ENCODE measurements around the gene CSMD2.

The CSMD2 gene

GRCh38 chr1:33562563-33562962 is 602.5 kb downstream of the CSMD2 start:
- H3K4me3 ChIP-seq (ENCODE audit: extremely low read depth, insufficient read depth, low read length, poor library complexity, severe bottlenecking): no peak overlapping the region
- H3K27ac ChIP-seq (ENCODE audit: low read depth, low read length, severe bottlenecking): no peak overlapping the region
- 67 to 97% methylated on average over 1 to 3 of the region's 4 CpGs for WGBS, 2 experiments (ENCODE audit: insufficient coverage in 2 of 2)
- peaks cover 4% of the 10 kb centered on the region for H3K9me3 ChIP-seq (ENCODE audit: control insufficient read depth, low read length)
- peaks cover under 1% of the 10 kb centered on the region for H3K36me3 ChIP-seq (ENCODE audit: control insufficient read depth, insufficient read depth, low read length)
- no peaks in the 10 kb centered on the region for H3K4me1 ChIP-seq (ENCODE audit: control insufficient read depth, insufficient read depth, low read length, poor library complexity, severe bottlenecking)

DNA sequence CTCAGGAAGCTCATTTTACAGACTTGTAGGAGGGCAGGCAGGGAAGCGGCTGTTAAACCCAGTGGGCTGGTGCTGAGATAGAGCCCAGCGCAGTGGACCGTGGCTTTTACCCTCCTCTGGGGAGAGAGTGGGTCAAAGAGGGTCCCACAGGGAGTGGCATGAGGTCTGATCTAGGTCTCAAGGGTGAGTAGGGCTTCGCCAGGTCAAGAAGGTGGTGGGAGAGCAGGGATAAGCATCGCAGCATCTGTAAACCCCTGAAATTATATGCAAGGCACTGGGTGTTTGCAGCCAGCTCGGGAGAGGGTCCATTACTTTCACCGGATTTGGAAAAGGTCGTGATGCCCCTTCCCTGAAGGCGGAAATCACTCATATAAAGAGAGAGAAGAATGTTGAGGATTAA is 603.5 kb downstream of the CSMD2 start:
- no peak overlapping the region for H3K4me3 ChIP-seq (ENCODE audit: extremely low read depth, insufficient read depth, low read length, poor library complexity, severe bottlenecking)
- WGBS, 2 experiments (ENCODE audit: insufficient coverage in 2 of 2): 89 to 90% methylated on average over 6 of the region's 9 CpGs

DNA sequence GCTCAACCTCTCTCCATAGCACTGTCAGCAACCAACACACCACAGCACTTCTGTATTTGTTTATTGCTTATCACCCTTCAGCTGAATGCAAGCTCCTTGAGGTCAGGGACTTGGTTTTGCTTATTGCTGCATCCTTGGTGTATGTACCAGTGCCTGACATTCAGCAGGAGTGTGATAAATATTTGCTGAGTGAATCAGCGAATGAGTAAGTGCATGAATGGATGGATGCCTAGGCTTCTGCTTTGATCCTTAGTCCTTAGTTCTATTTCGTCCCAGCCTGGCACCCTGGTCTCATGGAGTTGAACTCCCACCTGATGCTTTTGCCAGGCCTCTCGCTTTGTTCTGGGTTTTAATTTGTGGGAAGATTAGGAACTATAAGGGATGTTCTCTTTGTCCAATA is 604.4 kb downstream of the CSMD2 start:
- 92 to 100% methylated on average over 2 to 3 of the region's 3 CpGs for WGBS, 2 experiments (ENCODE audit: insufficient coverage in 2 of 2)
- Histone ChIP-seq H3K4me3 (ENCODE audit: extremely low read depth, insufficient read depth, low read length, poor library complexity, severe bottlenecking) (no peak overlapping the region), H3K36me3 (ENCODE audit: control insufficient read depth, insufficient read depth, low read length) (no peaks in the 10 kb centered on the region), H3K4me1 (ENCODE audit: control insufficient read depth, insufficient read depth, low read length, poor library complexity, severe bottlenecking) (no peaks in the 10 kb centered on the region), H3K27ac (ENCODE audit: low read depth, low read length, severe bottlenecking) (no peak overlapping the region), H3K9me3 (ENCODE audit: control insufficient read depth, low read length) (peaks cover 4% of the 10 kb centered on the region)

More for the DNA sequence above, 603.5 kb downstream of the CSMD2 start:
- Histone ChIP-seq H3K9me3 (ENCODE audit: control insufficient read depth, low read length) (peaks cover 4% of the 10 kb centered on the region), H3K4me1 (ENCODE audit: control insufficient read depth, insufficient read depth, low read length, poor library complexity, severe bottlenecking) (no peaks in the 10 kb centered on the region), H3K27ac (ENCODE audit: low read depth, low read length, severe bottlenecking) (no peak overlapping the region), H3K36me3 (ENCODE audit: control insufficient read depth, insufficient read depth, low read length) (no peaks in the 10 kb centered on the region)

DNA sequence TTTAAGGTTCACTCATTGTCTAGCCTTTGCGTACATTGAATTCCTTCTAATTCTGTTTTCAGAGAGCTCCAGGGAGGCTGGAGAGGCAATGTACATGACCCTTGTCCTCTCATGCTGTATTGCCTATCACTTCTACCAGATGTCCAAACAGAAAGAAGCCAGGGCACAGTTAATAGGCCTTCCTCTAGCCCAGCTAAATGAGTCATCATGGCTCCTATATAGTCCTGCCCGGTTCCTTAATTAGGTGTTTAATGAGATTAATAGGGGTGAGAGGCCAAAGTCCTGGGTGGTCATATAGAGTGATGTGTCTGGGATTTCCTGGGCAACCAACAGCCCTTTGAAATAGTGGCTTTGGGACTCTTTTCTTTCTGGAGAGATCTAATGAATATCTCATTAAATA is 616.3 kb downstream of the CSMD2 start:
- no peak overlapping the region for H3K4me3 ChIP-seq (ENCODE audit: extremely low read depth, insufficient read depth, low read length, poor library complexity, severe bottlenecking)
- H3K27ac ChIP-seq (ENCODE audit: low read depth, low read length, severe bottlenecking): no peak overlapping the region
- peaks cover 12% of the 10 kb centered on the region for H3K9me3 ChIP-seq (ENCODE audit: control insufficient read depth, low read length)
- peaks cover 5% of the 10 kb centered on the region for H3K36me3 ChIP-seq (ENCODE audit: control insufficient read depth, insufficient read depth, low read length)
- H3K4me1 ChIP-seq (ENCODE audit: control insufficient read depth, insufficient read depth, low read length, poor library complexity, severe bottlenecking): no peaks in the 10 kb centered on the region
- 92 to 93% methylated on average over 1 to 2 of the region's 2 CpGs for WGBS, 2 experiments (ENCODE audit: insufficient coverage in 2 of 2)

DNA sequence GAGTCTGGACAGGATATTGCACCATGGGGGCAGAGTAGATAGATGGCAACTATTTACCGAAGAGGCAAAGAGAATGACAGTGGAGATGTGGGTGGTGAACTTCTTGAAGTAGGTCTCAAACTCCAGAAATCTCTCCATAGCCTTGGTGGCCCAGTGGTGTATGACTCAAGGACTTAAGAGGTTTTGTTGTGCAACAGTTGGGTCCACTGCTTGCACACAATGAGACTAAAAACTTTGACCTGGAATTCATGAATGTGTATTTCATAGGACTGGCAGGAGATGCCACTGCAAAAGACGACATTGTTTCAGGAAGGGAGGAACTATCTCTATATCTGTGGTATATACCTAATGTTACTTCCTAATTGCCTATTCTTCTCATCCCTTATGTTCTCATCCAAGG is 616.7 kb downstream of the CSMD2 start:
- no peak overlapping the region for H3K4me3 ChIP-seq (ENCODE audit: extremely low read depth, insufficient read depth, low read length, poor library complexity, severe bottlenecking)
- no peak overlapping the region for H3K27ac ChIP-seq (ENCODE audit: low read depth, low read length, severe bottlenecking)
- WGBS, 2 experiments (ENCODE audit: insufficient coverage in 2 of 2): 86 to 89% methylated on average over 1 of the region's 2 CpGs
- H3K9me3 ChIP-seq (ENCODE audit: control insufficient read depth, low read length): peaks cover 12% of the 10 kb centered on the region
- H3K4me1 ChIP-seq (ENCODE audit: control insufficient read depth, insufficient read depth, low read length, poor library complexity, severe bottlenecking): no peaks in the 10 kb centered on the region
- H3K36me3 ChIP-seq (ENCODE audit: control insufficient read depth, insufficient read depth, low read length): peaks cover 5% of the 10 kb centered on the region

DNA sequence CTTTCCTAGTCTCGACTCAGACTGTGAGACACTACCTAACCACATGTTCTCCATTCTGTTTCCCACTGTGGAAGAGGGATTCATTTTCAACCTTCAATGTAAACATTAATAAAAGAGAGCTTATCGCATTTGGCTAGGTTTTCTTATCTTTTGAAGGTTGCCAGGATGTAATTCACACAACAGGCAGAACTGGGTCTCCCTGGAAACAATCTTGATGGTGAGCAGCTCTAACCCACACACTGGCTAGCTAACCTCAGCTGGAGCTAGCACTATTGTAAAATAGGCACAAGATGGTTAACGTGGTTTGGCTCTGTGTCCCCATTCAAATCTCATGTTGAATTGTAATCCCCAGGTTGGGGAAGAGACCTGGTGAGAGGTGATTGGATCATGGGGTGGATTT is 617.5 kb downstream of the CSMD2 start:
- H3K36me3 ChIP-seq (ENCODE audit: control insufficient read depth, insufficient read depth, low read length): peaks cover 5% of the 10 kb centered on the region
- peaks cover 12% of the 10 kb centered on the region for H3K9me3 ChIP-seq (ENCODE audit: control insufficient read depth, low read length)
- H3K4me1 ChIP-seq (ENCODE audit: control insufficient read depth, insufficient read depth, low read length, poor library complexity, severe bottlenecking): no peaks in the 10 kb centered on the region
- H3K27ac ChIP-seq (ENCODE audit: low read depth, low read length, severe bottlenecking): no peak overlapping the region
- H3K4me3 ChIP-seq (ENCODE audit: extremely low read depth, insufficient read depth, low read length, poor library complexity, severe bottlenecking): no peak overlapping the region
- WGBS, 2 experiments (ENCODE audit: insufficient coverage in 2 of 2): 85 to 100% methylated on average over 2 of the region's 3 CpGs

- WGBS, 2 experiments (ENCODE audit: insufficient coverage in 2 of 2): 91 to 94% methylated on average over 6 of the region's 6 CpGs
- Histone ChIP-seq H3K9me3 (ENCODE audit: control insufficient read depth, low read length) (no peaks in the 10 kb centered on the region), H3K4me1 (ENCODE audit: control insufficient read depth, insufficient read depth, low read length, poor library complexity, severe bottlenecking) (no peaks in the 10 kb centered on the region), H3K36me3 (ENCODE audit: control insufficient read depth, insufficient read depth, low read length) (peaks cover 5% of the 10 kb centered on the region), H3K27ac (ENCODE audit: low read depth, low read length, severe bottlenecking) (no peak overlapping the region), H3K4me3 (ENCODE audit: extremely low read depth, insufficient read depth, low read length, poor library complexity, severe bottlenecking) (no peak overlapping the region)
Observed at GRCh38 chr1:33541966-33542365, 623.1 kb downstream of the CSMD2 start.

- H3K36me3 ChIP-seq (ENCODE audit: control insufficient read depth, insufficient read depth, low read length): no peaks in the 10 kb centered on the region
- no peaks in the 10 kb centered on the region for H3K4me1 ChIP-seq (ENCODE audit: control insufficient read depth, insufficient read depth, low read length, poor library complexity, severe bottlenecking)
- WGBS, 2 experiments (ENCODE audit: insufficient coverage in 2 of 2): no CpG with 5 or more reads among the region's 5 CpGs
- H3K9me3 ChIP-seq (ENCODE audit: control insufficient read depth, low read length): no peaks in the 10 kb centered on the region
- H3K4me3 ChIP-seq (ENCODE audit: extremely low read depth, insufficient read depth, low read length, poor library complexity, severe bottlenecking): no peak overlapping the region
- H3K27ac ChIP-seq (ENCODE audit: low read depth, low read length, severe bottlenecking): no peak overlapping the region
Observed at GRCh38 chr1:33537885-33538284, 627.1 kb downstream of the CSMD2 start.

DNA sequence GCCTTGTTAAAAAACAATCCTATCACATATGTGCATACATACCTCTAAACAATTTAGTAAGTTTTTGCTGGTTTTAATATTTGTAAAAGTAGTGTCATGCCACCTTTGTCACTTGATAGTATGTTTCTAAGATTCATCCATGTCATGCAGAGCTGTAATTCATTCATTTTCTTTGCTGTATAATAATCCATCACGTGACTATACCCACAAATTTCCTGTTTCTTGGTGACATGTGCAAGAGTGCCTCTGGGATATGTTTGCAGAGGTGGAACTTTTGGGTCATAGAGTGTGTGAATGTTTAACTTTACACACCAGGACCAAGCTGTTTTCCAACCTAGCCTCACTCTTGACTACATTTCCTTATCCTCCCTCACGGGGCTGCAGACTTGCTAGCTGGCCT is 629.7 kb downstream of the CSMD2 start:
- H3K4me3 ChIP-seq (ENCODE audit: extremely low read depth, insufficient read depth, low read length, poor library complexity, severe bottlenecking): no peak overlapping the region
- no peak overlapping the region for H3K27ac ChIP-seq (ENCODE audit: low read depth, low read length, severe bottlenecking)
- no peaks in the 10 kb centered on the region for H3K9me3 ChIP-seq (ENCODE audit: control insufficient read depth, low read length)
- 86 to 90% methylated on average over 1 of the region's 2 CpGs for WGBS, 2 experiments (ENCODE audit: insufficient coverage in 2 of 2)
- H3K36me3 ChIP-seq (ENCODE audit: control insufficient read depth, insufficient read depth, low read length): no peaks in the 10 kb centered on the region
- no peaks in the 10 kb centered on the region for H3K4me1 ChIP-seq (ENCODE audit: control insufficient read depth, insufficient read depth, low read length, poor library complexity, severe bottlenecking)

DNA sequence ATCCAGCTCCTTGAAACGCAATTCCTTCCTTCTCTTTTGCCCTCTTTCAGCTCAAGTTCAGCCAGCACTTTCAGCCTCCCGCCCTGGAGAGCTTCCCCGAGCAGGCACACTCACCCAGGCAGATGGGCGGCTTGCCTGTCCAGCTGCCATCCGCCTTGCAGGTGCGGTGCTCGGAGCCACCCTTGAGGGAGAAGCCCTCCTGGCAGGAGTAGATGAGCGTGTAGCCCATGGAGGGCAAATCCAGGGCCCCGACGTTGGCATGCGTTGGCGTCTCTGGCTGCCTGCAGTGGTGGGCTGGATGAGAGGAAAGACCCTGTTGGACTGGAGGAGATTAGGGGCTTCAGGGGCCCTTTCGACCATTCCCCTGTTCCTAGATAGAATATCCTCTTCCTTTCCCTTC is 632.1 kb downstream of the CSMD2 start:
- Histone ChIP-seq H3K36me3 (ENCODE audit: control insufficient read depth, insufficient read depth, low read length) (no peaks in the 10 kb centered on the region), H3K4me3 (ENCODE audit: extremely low read depth, insufficient read depth, low read length, poor library complexity, severe bottlenecking) (no peak overlapping the region), H3K9me3 (ENCODE audit: control insufficient read depth, low read length) (no peaks in the 10 kb centered on the region), H3K4me1 (ENCODE audit: control insufficient read depth, insufficient read depth, low read length, poor library complexity, severe bottlenecking) (no peaks in the 10 kb centered on the region), H3K27ac (ENCODE audit: low read depth, low read length, severe bottlenecking) (no peak overlapping the region)
- WGBS, 2 experiments (ENCODE audit: insufficient coverage in 2 of 2): 92 to 94% methylated on average over 9 to 12 of the region's 13 CpGs

GRCh38 chr1:33532250-33532649 is 632.8 kb downstream of the CSMD2 start:
- Histone ChIP-seq H3K27ac (ENCODE audit: low read depth, low read length, severe bottlenecking) (no peak overlapping the region), H3K4me1 (ENCODE audit: control insufficient read depth, insufficient read depth, low read length, poor library complexity, severe bottlenecking) (no peaks in the 10 kb centered on the region), H3K36me3 (ENCODE audit: control insufficient read depth, insufficient read depth, low read length) (no peaks in the 10 kb centered on the region), H3K4me3 (ENCODE audit: extremely low read depth, insufficient read depth, low read length, poor library complexity, severe bottlenecking) (no peak overlapping the region), H3K9me3 (ENCODE audit: control insufficient read depth, low read length) (no peaks in the 10 kb centered on the region)
- 75 to 90% methylated on average over 1 of the region's 3 CpGs for WGBS, 2 experiments (ENCODE audit: insufficient coverage in 2 of 2)

All from mesodermal cell (in vitro differentiated cells).